RKO (cell line): ENCODE measurements around the gene TOM1L2.

Source experiments
- DNase-seq: peaks from one replicate; pipeline ENCODE4 v3.0.0-alpha.2; 2016; ENCODE audit warnings: low spot score

TOM1L2 gene

GRCh38 chr17:17898673-17899072 is 73.5 kb downstream of the TOM1L2 start:
- no peak for DNase-seq

- DNase-seq = no peak
Observed at GRCh38 chr17:17897442-17897841, 74.8 kb downstream of the TOM1L2 start.

- DNase-seq = no peak
Observed at GRCh38 chr17:17896746-17897145, 75.5 kb downstream of the TOM1L2 start.

- DNase-seq = no peak
Observed at GRCh38 chr17:17893801-17894644, 78.2 kb downstream of the TOM1L2 start.

- no peak for DNase-seq
Observed at GRCh38 chr17:17892731-17893130, 79.5 kb downstream of the TOM1L2 start.

GRCh38 chr17:17892009-17892408 is 80.2 kb downstream of the TOM1L2 start:
- DNase-seq = no peak

- peak; percentile 74 for DNase-seq
Observed at GRCh38 chr17:17890773-17891759, 81.1 kb downstream of the TOM1L2 start.

GRCh38 chr17:17889922-17890321 is 82.3 kb downstream of the TOM1L2 start:
- DNase-seq = no peak

GRCh38 chr17:17888821-17889220 is 83.4 kb downstream of the TOM1L2 start:
- DNase-seq = no peak

- DNase-seq = no peak
Observed at GRCh38 chr17:17888371-17888770, 83.8 kb downstream of the TOM1L2 start.

- DNase-seq = no peak
Observed at GRCh38 chr17:17887752-17888304, 84.4 kb downstream of the TOM1L2 start.

GRCh38 chr17:17886726-17887125 is 85.5 kb downstream of the TOM1L2 start:
- DNase-seq = no peak

- DNase-seq = no peak
Observed at GRCh38 chr17:17886226-17886625, 86.0 kb downstream of the TOM1L2 start.

- no peak for DNase-seq
Observed at GRCh38 chr17:17884391-17885357, 87.5 kb downstream of the TOM1L2 start.

- no peak for DNase-seq
Observed at GRCh38 chr17:17883801-17884200, 88.4 kb downstream of the TOM1L2 start.

- no peak for DNase-seq
Observed at GRCh38 chr17:17882082-17882581, 90.1 kb downstream of the TOM1L2 start.

- no peak for DNase-seq
Observed at GRCh38 chr17:17880577-17881196, 91.5 kb downstream of the TOM1L2 start.

GRCh38 chr17:17877529-17878358 is 94.5 kb downstream of the TOM1L2 start:
- DNase-seq = no peak

- DNase-seq = no peak
Observed at GRCh38 chr17:17876959-17877528, 95.2 kb downstream of the TOM1L2 start.
